Effector memory CD4-positive, alpha-beta T cell (primary cell): Measurements from ENCODE around the gene SH3D21.

ENCODE experiments used
- DNase-seq, 3 donors: peaks; one replicate each; pipeline ENCODE4 v3.0.0-alpha.2; 2020
- H3K27ac ChIP-seq: 2 replicates; pipeline ENCODE4 v1.7.0; 2013; ENCODE audit warnings: mild to moderate bottlenecking, low read length, moderate library complexity; ENCODE audit not compliant: insufficient read depth, poor library complexity, severe bottlenecking
- H3K27me3 ChIP-seq: replicated peaks from 2 replicates; pipeline ENCODE4 v1.7.0; 2013; ENCODE audit warnings: mild to moderate bottlenecking, low read length; ENCODE audit not compliant: insufficient read depth, control insufficient read depth, poor library complexity, severe bottlenecking
- H3K36me3 ChIP-seq: 2 replicates; pipeline ENCODE4 v1.7.0; 2013; ENCODE audit warnings: mild to moderate bottlenecking, low read length, moderate library complexity; ENCODE audit not compliant: control insufficient read depth, insufficient read depth
- H3K4me1 ChIP-seq: 2 replicates; pipeline ENCODE4 v1.7.0; 2013; ENCODE audit warnings: low read length, mild to moderate bottlenecking; ENCODE audit not compliant: control insufficient read depth, insufficient read depth, poor library complexity, severe bottlenecking
- H3K4me3 ChIP-seq: 2 replicates; pipeline ENCODE4 v1.7.0; 2013; ENCODE audit warnings: low read length, low read depth, mild to moderate bottlenecking; ENCODE audit not compliant: insufficient read depth, poor library complexity, severe bottlenecking
- H3K9me3 ChIP-seq: 2 replicates; pipeline ENCODE4 v1.7.0; 2013; ENCODE audit warnings: mild to moderate bottlenecking, low read length, moderate library complexity; ENCODE audit not compliant: control insufficient read depth
- total RNA-seq, 3 donors: gene quantifications; one replicate each; lab custom pipeline; 2026; lab: John Stamatoyannopoulos, UW

SH3D21 gene
- 5.5 to 8.3 (median 6.8) reads per million in 3 donors for total RNA-seq

GRCh38 chr1:36306210-36306901 lies at the start of gene SH3D21:
Gene SH3D21 (plus strand): TSS chr1:36306368. CDS start chr1:36306421, 53 bp downstream.
- H3K36me3 ChIP-seq = peaks cover 26% of the 10 kb centered on the region
- no peaks in the 10 kb centered on the region for H3K27me3 ChIP-seq
- peak within 1 kb of the TSS; percentile 74 for H3K27ac ChIP-seq

GRCh38 chr1:36256558-36257374 lies 49.4 kb upstream of the SH3D21 start:
- Histone ChIP-seq H3K4me1 (no peaks in the 10 kb centered on the region), H3K4me3 (no peak overlapping the region), H3K36me3 (peaks cover 26% of the 10 kb centered on the region), H3K27me3 (no peaks in the 10 kb centered on the region), H3K9me3 (no peaks in the 10 kb centered on the region), H3K27ac (no peak overlapping the region)
- no peak for DNase-seq

More at GRCh38 chr1:36306210-36306901, at the start of gene SH3D21:
- peak within 1 kb of the TSS; percentile 65 for H3K4me3 ChIP-seq
- peak in 2 of 3 donors; percentile 37 to 43 for DNase-seq
- no peaks in the 10 kb centered on the region for H3K9me3 ChIP-seq
- H3K4me1 ChIP-seq = peaks cover 4% of the 10 kb centered on the region

GRCh38 chr1:36257375-36257767 lies 48.8 kb upstream of the SH3D21 start:
- H3K9me3 ChIP-seq = no peaks in the 10 kb centered on the region
- H3K27ac ChIP-seq = no peak overlapping the region
- no peaks in the 10 kb centered on the region for H3K27me3 ChIP-seq
- H3K4me3 ChIP-seq = no peak overlapping the region
- no peaks in the 10 kb centered on the region for H3K4me1 ChIP-seq
- H3K36me3 ChIP-seq = peaks cover 26% of the 10 kb centered on the region
- DNase-seq = no peak

- no peak overlapping the region for H3K27ac ChIP-seq
- DNase-seq = no peak
- H3K27me3 ChIP-seq = no peaks in the 10 kb centered on the region
- H3K4me1 ChIP-seq = no peaks in the 10 kb centered on the region
- H3K36me3 ChIP-seq = peaks cover 29% of the 10 kb centered on the region
- H3K9me3 ChIP-seq = no peaks in the 10 kb centered on the region
- H3K4me3 ChIP-seq = no peak overlapping the region
Measured at GRCh38 chr1:36258960-36259344, 47.2 kb upstream of the SH3D21 start.

GRCh38 chr1:36268981-36269380 lies 37.2 kb upstream of the SH3D21 start:
- Histone ChIP-seq H3K27ac (no peak overlapping the region), H3K9me3 (no peaks in the 10 kb centered on the region), H3K4me1 (no peaks in the 10 kb centered on the region), H3K27me3 (no peaks in the 10 kb centered on the region), H3K36me3 (peaks cover 24% of the 10 kb centered on the region), H3K4me3 (no peak overlapping the region)
- no peak for DNase-seq

GRCh38 chr1:36269408-36269838 lies 36.7 kb upstream of the SH3D21 start:
- H3K4me3 ChIP-seq = no peak overlapping the region
- peaks cover 22% of the 10 kb centered on the region for H3K36me3 ChIP-seq
- H3K27me3 ChIP-seq = no peaks in the 10 kb centered on the region
- H3K4me1 ChIP-seq = no peaks in the 10 kb centered on the region
- H3K9me3 ChIP-seq = no peaks in the 10 kb centered on the region
- H3K27ac ChIP-seq = no peak overlapping the region
- no peak for DNase-seq

GRCh38 chr1:36273024-36273423 lies 33.1 kb upstream of the SH3D21 start:
- Histone ChIP-seq H3K36me3 (peaks cover 16% of the 10 kb centered on the region), H3K27ac (no peak overlapping the region), H3K9me3 (no peaks in the 10 kb centered on the region), H3K27me3 (no peaks in the 10 kb centered on the region), H3K4me1 (no peaks in the 10 kb centered on the region), H3K4me3 (no peak overlapping the region)
- no peak for DNase-seq

GRCh38 chr1:36274201-36274600 lies 32.0 kb upstream of the SH3D21 start:
- Histone ChIP-seq H3K9me3 (no peaks in the 10 kb centered on the region), H3K27me3 (no peaks in the 10 kb centered on the region), H3K36me3 (peaks cover 16% of the 10 kb centered on the region), H3K27ac (no peak overlapping the region), H3K4me3 (no peak overlapping the region), H3K4me1 (no peaks in the 10 kb centered on the region)
- DNase-seq = no peak

GRCh38 chr1:36276688-36277087 lies 29.5 kb upstream of the SH3D21 start:
- no peak overlapping the region for H3K4me3 ChIP-seq
- H3K4me1 ChIP-seq = no peaks in the 10 kb centered on the region
- no peaks in the 10 kb centered on the region for H3K27me3 ChIP-seq
- no peak overlapping the region for H3K27ac ChIP-seq
- DNase-seq = no peak
- H3K9me3 ChIP-seq = no peaks in the 10 kb centered on the region
- H3K36me3 ChIP-seq = peaks cover 10% of the 10 kb centered on the region
